ENCODE results near the gene DSTYK. TPM values are rescaled to one million over a fixed set of nuclear protein-coding genes. Genes with fewer than 3 reads are reported as not detected.

DSTYK gene
- total RNA-seq, 2 experiments from 2014 or later = 10.0 to 10.7 TPM

GRCh38 chr1:205121660-205122488 lies 89.6 kb downstream of the DSTYK start, which contains the start of gene RBBP5:
Gene RBBP5, minus strand, starts transcription at chr1:205121978. Its CDS starts 105 bp downstream, at chr1:205121873.
- peaks cover 27% of the 10 kb centered on the region for H3K4me1 Mint-ChIP-seq (ENCODE audit: low read depth)
- no peaks in the 10 kb centered on the region for H3K27me3 Mint-ChIP-seq
- ATAC-seq (peak; percentile 96), DNase-seq (peak; percentile 96)
- ChIA-PET CTCF (interaction anchor here (0.7 to 6.4 kb wide), 15 partner anchors 13 to 213 kb away, joined by 3 to 46 read pairs (median 3); partner anchors contain the start of gene TMCC2), POLR2A (interaction anchor here (0.7 to 2.5 kb wide), 11 partner anchors 11 to 605 kb away, joined by 3 to 23 read pairs (median 5); no protein-coding TSS in a partner anchor)
- intact Hi-C loops (cut with micrococcal nuclease) = loop anchor here (10.0 kb wide), 1 partner anchor 133 kb away; no protein-coding TSS in a partner anchor
- peaks cover 4% of the 10 kb centered on the region for H3K36me3 Mint-ChIP-seq (ENCODE audit: low read depth)
- peak within 1 kb of the TSS; percentile 95 for H3K4me3 Mint-ChIP-seq
- H3K27ac Mint-ChIP-seq = peak within 1 kb of the TSS; percentile 97
- no peaks in the 10 kb centered on the region for H3K9me3 Mint-ChIP-seq
- peak; percentile 43 for TF ChIP-seq CTCF (IDR thresholded peaks at IDR 0.05)

GRCh38 chr1:205118752-205119151 lies 92.8 kb downstream of the DSTYK start:
- no peak for TF ChIP-seq CTCF (IDR thresholded peaks at IDR 0.05)
- ATAC-seq (no peak), DNase-seq (no peak)
- intact Hi-C loops (cut with micrococcal nuclease) = no loop called here
- Mint-ChIP-seq H3K27me3 (no peaks in the 10 kb centered on the region), H3K9me3 (no peaks in the 10 kb centered on the region), H3K27ac (peak overlapping the region; percentile 7), H3K36me3 (ENCODE audit: low read depth) (peaks cover 5% of the 10 kb centered on the region), H3K4me1 (ENCODE audit: low read depth) (peaks cover 36% of the 10 kb centered on the region), H3K4me3 (no peak overlapping the region)
- POLR2A ChIA-PET = interaction anchor here (1.4 kb wide), 1 partner anchor 80 kb away, joined by 3 read pairs; no protein-coding TSS in a partner anchor
- CTCF ChIA-PET = interaction anchor here (3.4 kb wide), 1 partner anchor 136 kb away, joined by 33 read pairs; no protein-coding TSS in a partner anchor

DNA sequence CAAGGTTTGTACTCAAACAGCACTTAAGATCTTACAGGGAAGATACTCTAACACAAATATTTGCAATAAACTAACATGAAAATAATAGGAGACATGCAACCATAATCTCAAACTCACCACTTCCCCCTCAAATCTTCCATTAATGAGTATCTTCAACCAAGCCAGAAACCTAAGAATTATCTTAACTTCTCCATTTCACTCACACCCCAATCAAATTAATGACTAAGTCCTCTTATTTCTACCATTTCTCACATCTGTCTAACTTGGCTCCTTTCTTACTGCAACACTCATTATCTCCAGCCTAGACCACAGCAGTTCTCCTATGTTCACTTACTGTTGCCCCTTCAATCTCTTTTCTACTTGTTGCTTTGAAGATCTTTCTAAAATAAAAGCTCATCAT lies 100.1 kb downstream of the DSTYK start:
- Mint-ChIP-seq H3K4me3 (no peak overlapping the region), H3K27me3 (no peaks in the 10 kb centered on the region), H3K9me3 (no peaks in the 10 kb centered on the region), H3K4me1 (ENCODE audit: low read depth) (peaks cover 14% of the 10 kb centered on the region), H3K27ac (no peak overlapping the region), H3K36me3 (ENCODE audit: low read depth) (peaks cover 23% of the 10 kb centered on the region)
- CTCF ChIA-PET = interaction anchor here (5.0 kb wide), 1 partner anchor 30 kb away, joined by 16 read pairs; no protein-coding TSS in a partner anchor
- POLR2A ChIA-PET = interaction anchor here (5.6 kb wide), 1 partner anchor 10 kb away, joined by 23 read pairs; the partner anchor contains the start of gene RBBP5
- no peak for DNase-seq
- TF ChIP-seq CTCF (IDR thresholded peaks at IDR 0.05) = no peak
- intact Hi-C loops (cut with micrococcal nuclease) = no loop called here
- no peak for ATAC-seq

GRCh38 chr1:205109711-205110110 lies 101.8 kb downstream of the DSTYK start:
- Mint-ChIP-seq H3K9me3 (no peaks in the 10 kb centered on the region), H3K4me1 (ENCODE audit: low read depth) (peaks cover 9% of the 10 kb centered on the region), H3K4me3 (no peak overlapping the region), H3K27ac (no peak overlapping the region), H3K27me3 (no peaks in the 10 kb centered on the region), H3K36me3 (ENCODE audit: low read depth) (peaks cover 33% of the 10 kb centered on the region)
- DNase-seq = no peak
- ChIA-PET CTCF (interaction anchor here (0.5 to 2.4 kb wide), 8 partner anchors 10 to 605 kb away, joined by 3 to 11 read pairs (median 4); no protein-coding TSS in a partner anchor), POLR2A (interaction anchor here (0.6 to 5.6 kb wide), 4 partner anchors 11 to 1151 kb away, joined by 3 to 23 read pairs (median 4); partner anchors contain the start of gene RBBP5)
- TF ChIP-seq CTCF (IDR thresholded peaks at IDR 0.05) = no peak
- intact Hi-C loops (cut with micrococcal nuclease) = no loop called here
- no peak for ATAC-seq

Data from activated CD8-positive, alpha-beta T cell treated with anti-CD3 and anti-CD28 coated beads for 36 hours (primary cell).